ENCODE measurements around the gene XPOT.

The XPOT gene

GRCh38 chr12:64486657-64487056, 82.5 kb downstream of the XPOT start:
- H3K4me1 ChIP-seq (ENCODE audit: insufficient read depth, low read length, severe bottlenecking): no peaks in the 10 kb centered on the region
- H2AFZ ChIP-seq (ENCODE audit: low read length): no peak overlapping the region
- H3K79me2 ChIP-seq (ENCODE audit: insufficient read depth, low read length): no peaks in the 10 kb centered on the region
- H3K9ac ChIP-seq (ENCODE audit: low read length): no peak overlapping the region
- peaks cover 86% of the 10 kb centered on the region for H3K36me3 ChIP-seq (ENCODE audit: insufficient read depth, low read length)
- TF ChIP-seq CTCF (IDR thresholded peaks at IDR 0.05; ENCODE audit: low read length): no peak
- TF ChIP-seq EZH2 (IDR thresholded peaks at IDR 0.05; ENCODE audit: borderline replicate concordance, low read length): no peak
- no peak overlapping the region for H3K27ac ChIP-seq (ENCODE audit: low read depth, low read length, poor library complexity, severe bottlenecking)
- no peaks in the 10 kb centered on the region for H3F3A ChIP-seq (ENCODE audit: insufficient read depth, low read length)
- H3K4me3 ChIP-seq (ENCODE audit: low read depth, low read length, poor library complexity, severe bottlenecking): no peak overlapping the region
- H3K27me3 ChIP-seq (ENCODE audit: insufficient read depth, low read length): no peaks in the 10 kb centered on the region
- H3K4me2 ChIP-seq (ENCODE audit: low read length): no peak overlapping the region
- no peaks in the 10 kb centered on the region for H4K20me1 ChIP-seq (ENCODE audit: insufficient read depth, low read length)
- H3K9me2 ChIP-seq (ENCODE audit: low read depth, low read length): no peaks in the 10 kb centered on the region
- H3K9me3 ChIP-seq (ENCODE audit: low read length): no peaks in the 10 kb centered on the region

GRCh38 chr12:64491718-64492117, 87.5 kb downstream of the XPOT start:
- no peaks in the 10 kb centered on the region for H3F3A ChIP-seq (ENCODE audit: insufficient read depth, low read length)
- no peaks in the 10 kb centered on the region for H3K9me3 ChIP-seq (ENCODE audit: low read length)
- H3K4me1 ChIP-seq (ENCODE audit: insufficient read depth, low read length, severe bottlenecking): no peaks in the 10 kb centered on the region
- H3K27me3 ChIP-seq (ENCODE audit: insufficient read depth, low read length): no peaks in the 10 kb centered on the region
- TF ChIP-seq CTCF (IDR thresholded peaks at IDR 0.05; ENCODE audit: low read length) (no peak), EZH2 (IDR thresholded peaks at IDR 0.05; ENCODE audit: borderline replicate concordance, low read length) (no peak)
- no peak overlapping the region for H2AFZ ChIP-seq (ENCODE audit: low read length)
- H3K27ac ChIP-seq (ENCODE audit: low read depth, low read length, poor library complexity, severe bottlenecking): no peak overlapping the region
- no peaks in the 10 kb centered on the region for H4K20me1 ChIP-seq (ENCODE audit: insufficient read depth, low read length)
- H3K79me2 ChIP-seq (ENCODE audit: insufficient read depth, low read length): no peaks in the 10 kb centered on the region
- H3K36me3 ChIP-seq (ENCODE audit: insufficient read depth, low read length): peaks cover 90% of the 10 kb centered on the region
- no peak overlapping the region for H3K9ac ChIP-seq (ENCODE audit: low read length)
- no peak overlapping the region for H3K4me2 ChIP-seq (ENCODE audit: low read length)
- H3K9me2 ChIP-seq (ENCODE audit: low read depth, low read length): no peaks in the 10 kb centered on the region
- H3K4me3 ChIP-seq (ENCODE audit: low read depth, low read length, poor library complexity, severe bottlenecking): no peak overlapping the region

- no peaks in the 10 kb centered on the region for H3K9me3 ChIP-seq (ENCODE audit: low read length)
- H4K20me1 ChIP-seq (ENCODE audit: insufficient read depth, low read length): no peaks in the 10 kb centered on the region
- no peak overlapping the region for H2AFZ ChIP-seq (ENCODE audit: low read length)
- no peak for TF ChIP-seq EZH2 (IDR thresholded peaks at IDR 0.05; ENCODE audit: borderline replicate concordance, low read length)
- TF ChIP-seq CTCF (IDR thresholded peaks at IDR 0.05; ENCODE audit: low read length): no peak
- no peaks in the 10 kb centered on the region for H3K9me2 ChIP-seq (ENCODE audit: low read depth, low read length)
- no peak overlapping the region for H3K4me2 ChIP-seq (ENCODE audit: low read length)
- no peaks in the 10 kb centered on the region for H3K79me2 ChIP-seq (ENCODE audit: insufficient read depth, low read length)
- no peak overlapping the region for H3K4me3 ChIP-seq (ENCODE audit: low read depth, low read length, poor library complexity, severe bottlenecking)
- no peaks in the 10 kb centered on the region for H3K4me1 ChIP-seq (ENCODE audit: insufficient read depth, low read length, severe bottlenecking)
- H3K27me3 ChIP-seq (ENCODE audit: insufficient read depth, low read length): no peaks in the 10 kb centered on the region
- H3F3A ChIP-seq (ENCODE audit: insufficient read depth, low read length): no peaks in the 10 kb centered on the region
- H3K27ac ChIP-seq (ENCODE audit: low read depth, low read length, poor library complexity, severe bottlenecking): no peak overlapping the region
- H3K36me3 ChIP-seq (ENCODE audit: insufficient read depth, low read length): peaks cover 90% of the 10 kb centered on the region
- no peak overlapping the region for H3K9ac ChIP-seq (ENCODE audit: low read length)
Observed at GRCh38 chr12:64493513-64493912, 89.3 kb downstream of the XPOT start.

Data from OCI-LY1 (cell line).